K562 (cell line): ENCODE data around the gene LAMB4. TPM values are rescaled to one million over a fixed set of nuclear protein-coding genes. Genes with fewer than 3 reads are reported as not detected.
A peak's percentile ranks its signal among the peaks of the same experiment; 100 is the strongest.

ENCODE experiments used
- ATAC-seq: fragments of 200-7000 bp; cut with Tn5 transposase; 3 replicates; pipeline ENCODE4 v1.9.1; 2020; ENCODE audit warnings: moderate library complexity
- BruUV-seq: library from RNA; stranded (reverse); fragments of 400-500 nt; replicated peaks from 2 replicates; lab custom pipeline; 2021; lab: Mats Ljungman, UMichigan
- CTCF ChIA-PET: fragments of 300-600 bp; formaldehyde crosslinking; extraction: SDS; loops from one replicate; lab custom pipeline; 2021; ENCODE audit warnings: low intra/inter-chr PET ratio; lab: Yijun Ruan, JAX
- POLR2A ChIA-PET: fragments of 300-600, 350-650 bp; sonication (Branson Sonifier 250); formaldehyde crosslinking; extraction: SDS; loops from one replicate; lab custom pipeline; 2021; ENCODE audit warnings: antibody characterized with exemption, inconsistent platforms; lab: Yijun Ruan, JAX
- DNase-seq, 4 experiments: peaks; one replicate each; pipeline versions ENCODE4 v3.0.0 to v3.0.0-alpha.2; 2011 to 2018; ENCODE audit warnings: low spot score in 3 of 4, mixed read lengths in 3 of 4; ENCODE audit errors: extremely low read depth in 1 of 4
- FAIRE-seq: peaks from 2 replicates; lab custom pipeline; 2011; peaks lifted over from hg19 to GRCh38; lab: Jason Lieb, UNC
- H2AFZ ChIP-seq: 2 replicates; pipeline ENCODE4 v1.6.0; 2011; ENCODE audit warnings: low read depth, low read length, control low read depth, inconsistent platforms
- H3K27ac ChIP-seq: fragments of 200-600 bp; 3 replicates; pipeline ENCODE4 v1.8.0; 2011; ENCODE audit warnings: low read depth, mild to moderate bottlenecking, control low read depth, inconsistent platforms, low read length, moderate library complexity, mixed read lengths; ENCODE audit errors: extremely low read depth
- H3K27me3 ChIP-seq, 2 experiments: fragments of 300-600 bp in 1 of 2; 2 replicates in 1 of 2; 3 replicates in 1 of 2; pipeline versions ENCODE4 v1.6.0 to v1.8.0; 2011; ENCODE audit warnings: inconsistent platforms in 2 of 2, low read length in 2 of 2, mild to moderate bottlenecking in 1 of 2, mixed read lengths in 1 of 2, moderate library complexity in 1 of 2; ENCODE audit not compliant: control insufficient read depth in 2 of 2, insufficient read depth in 2 of 2
- H3K36me3 ChIP-seq: fragments of 300-600 bp; 3 replicates; pipeline ENCODE4 v1.8.0; 2011; ENCODE audit warnings: mild to moderate bottlenecking, low read length, inconsistent platforms; ENCODE audit not compliant: control insufficient read depth, insufficient read depth
- H3K4me1 ChIP-seq, 2 experiments: fragments of 200-600 bp in 1 of 2; replicated peaks in 1 of 2; 2 replicates in 1 of 2; 3 replicates in 1 of 2; pipeline versions ENCODE4 v1.5.1 to v1.8.0; 2011; ENCODE audit warnings: inconsistent platforms in 2 of 2, low read length in 2 of 2, mild to moderate bottlenecking in 1 of 2, mixed read lengths in 1 of 2, moderate library complexity in 1 of 2; ENCODE audit not compliant: control insufficient read depth in 2 of 2, insufficient read depth in 2 of 2
- H3K4me2 ChIP-seq: 2 replicates; pipeline ENCODE4 v1.6.1; 2011; ENCODE audit warnings: low read length, control low read depth, inconsistent platforms, mixed read lengths; ENCODE audit not compliant: insufficient read depth
- H3K4me3 ChIP-seq: fragments of 200-600 bp; sonication (generic), shearing (Covaris generic); 2 replicates; pipeline ENCODE4 v1.5.1; 2016; ENCODE audit warnings: control low read depth, inconsistent platforms
- H3K79me2 ChIP-seq: fragments of 200-600 bp; 3 replicates; pipeline ENCODE4 v1.8.0; 2011; ENCODE audit warnings: low read length, inconsistent platforms; ENCODE audit not compliant: control insufficient read depth, insufficient read depth
- H3K9ac ChIP-seq, 2 experiments: 2 replicates each; pipeline versions ENCODE4 v1.6.0 to v1.6.1; 2011; ENCODE audit warnings: low read depth in 2 of 2, low read length in 2 of 2, control low read depth in 1 of 2, inconsistent platforms in 1 of 2, mild to moderate bottlenecking in 1 of 2, mixed read lengths in 1 of 2; ENCODE audit not compliant: insufficient read depth in 1 of 2
- H3K9me1 ChIP-seq: one replicate; pipeline ENCODE4 v1.6.0; 2011; ENCODE audit warnings: inconsistent platforms, mild to moderate bottlenecking, low read length, moderate library complexity; ENCODE audit not compliant: control insufficient read depth, insufficient read depth
- H3K9me3 ChIP-seq: replicated peaks from 2 replicates; pipeline ENCODE4 v1.5.1; 2011; ENCODE audit warnings: low read depth, low read length, inconsistent platforms; ENCODE audit not compliant: control insufficient read depth, insufficient read depth
- H4K20me1 ChIP-seq: replicated peaks from 2 replicates; pipeline ENCODE4 v1.6.1; 2011; ENCODE audit warnings: low read length, inconsistent platforms, mixed read lengths; ENCODE audit not compliant: control insufficient read depth, insufficient read depth
- EGR1 ChIP-seq: fragments of 450-650 bp; conservative IDR thresholded peaks from 2 replicates; pipeline ENCODE4 v1.6.1; 2017; ENCODE audit warnings: mild to moderate bottlenecking
- ESRRA ChIP-seq: fragments of 450-650 bp; IDR thresholded peaks from 2 replicates; pipeline ENCODE4 v1.6.1; 2014; ENCODE audit warnings: low read depth, mild to moderate bottlenecking, moderate library complexity, borderline replicate concordance
- KDM4B ChIP-seq, 2 experiments: fragments of 450-650 bp in 1 of 2; sonication (generic) in 1 of 2; IDR thresholded peaks; 2 replicates each; pipeline ENCODE4 v1.6.1; 2016 to 2017; ENCODE audit warnings: borderline replicate concordance in 2 of 2, antibody characterized with exemption in 1 of 2, low read depth in 1 of 2, mild to moderate bottlenecking in 1 of 2
- PCBP2 ChIP-seq: fragments of 200-400 bp; formaldehyde crosslinking; IDR thresholded peaks from 2 replicates; pipeline ENCODE4 v1.6.1; 2018; ENCODE audit warnings: low read length, low read depth, mild to moderate bottlenecking, moderate library complexity; ENCODE audit not compliant: poor library complexity, severe bottlenecking
- RFX7 ChIP-seq: fragments of 250-450 bp; sonication (Bioruptor Pico); IDR thresholded peaks from 2 replicates; pipeline ENCODE4 v1.5.1; 2021; ENCODE audit warnings: mild to moderate bottlenecking
- TCFL5 ChIP-seq: fragments of 250-450 bp; sonication (Bioruptor Pico); conservative IDR thresholded peaks from 2 replicates; pipeline ENCODE4 v1.6.1; 2021; ENCODE audit warnings: mild to moderate bottlenecking, moderate library complexity, matching md5 sums
- USF1 ChIP-seq: sonication (generic); formaldehyde crosslinking; IDR thresholded peaks from 2 replicates; pipeline ENCODE4 v1.9.0; 2022; ENCODE audit warnings: mild to moderate bottlenecking, missing genetic modification reagents
- ZFX ChIP-seq: sonication (generic); formaldehyde crosslinking; IDR thresholded peaks from 2 replicates; pipeline ENCODE4 v1.8.0; 2022; ENCODE audit warnings: mild to moderate bottlenecking, missing genetic modification reagents, moderate library complexity
- WGBS: fragments of 100-300 bp; shearing (Covaris generic); methylation state at CpG from one replicate; pipeline ENCODE4 v1.1.6; 2016; ENCODE audit warnings: low coverage, mixed read lengths; ENCODE audit not compliant: insufficient coverage; ENCODE audit errors: missing lambda C conversion rate; 5-methylcytosine and 5-hydroxymethylcytosine counted together
- in situ Hi-C: fragments of 300-500 bp; cut with MboI; formaldehyde crosslinking; loops from 4 replicates; pipeline ENCODE4 v1.15.0; 2018; ENCODE audit warnings: inconsistent platforms, mixed read lengths
- intact Hi-C: fragments of 100-400 bp; cut with micrococcal nuclease; formaldehyde crosslinking; loops from 2 replicates; pipeline ENCODE4 v1.14.2; 2022
- polyA plus RNA-seq, 8 experiments: library from polyadenylated mRNA; depleted of rRNA in 4 of 8; stranded (reverse) in 5 of 8; unstranded in 3 of 8; fragments of >200 nt; fragmentation: Nextera tagmentation in 2 of 8; fragmentation: Illumina TruSeq in 1 of 8; extraction: Ambion mirVana in 2 of 8; extraction: Trizol in 1 of 8; gene quantifications; 2 replicates each; pipeline versions ENCODE4 v1.2.1 to v1.2.3, GENCODE V29; 2011 to 2014; ENCODE audit warnings: inconsistent platforms in 1 of 8, missing spikeins in 1 of 8
- total RNA-seq, 7 experiments: library from RNA; depleted of rRNA in 6 of 7; stranded (reverse); fragments of >200 nt in 6 of 7; fragmentation: Illumina TruSeq in 2 of 7; extraction: Trizol in 2 of 7; gene quantifications; 2 replicates each; pipeline versions ENCODE4 v1.2.1 to v1.2.3, GENCODE V29; 2011 to 2021; ENCODE audit warnings: low replicate concordance in 1 of 7
- TF ChIP-seq, protein P1 (sequence below): fragments of 450-650 bp; IDR thresholded peaks from 2 replicates; pipeline ENCODE4 v1.6.1; 2016
- TF ChIP-seq, protein P2 (sequence below): sonication (generic); formaldehyde crosslinking; IDR thresholded peaks from 2 replicates; pipeline ENCODE4 v1.8.0; 2023; ENCODE audit warnings: mild to moderate bottlenecking, missing genetic modification reagents
- TF ChIP-seq, protein P3 (sequence below): sonication (generic); formaldehyde crosslinking; IDR thresholded peaks from 2 replicates; pipeline ENCODE4 v1.9.0; 2022; ENCODE audit warnings: mild to moderate bottlenecking, missing genetic modification reagents
- TF ChIP-seq, protein P4 (sequence below): IDR thresholded peaks from 2 replicates; pipeline ENCODE4 v1.6.1; 2011; ENCODE audit warnings: borderline replicate concordance, low read depth, mild to moderate bottlenecking, moderate library complexity, low read length; ENCODE audit not compliant: insufficient read depth, poor library complexity, severe bottlenecking

Gene LAMB4
- total and polyA plus RNA-seq, 9 of the 15 experiments (the other 6 are each of a cell fraction or from before 2014, with no cell fraction given), result 0.06 to 0.13 (median 0.07) TPM; not detected in 6

DNA sequence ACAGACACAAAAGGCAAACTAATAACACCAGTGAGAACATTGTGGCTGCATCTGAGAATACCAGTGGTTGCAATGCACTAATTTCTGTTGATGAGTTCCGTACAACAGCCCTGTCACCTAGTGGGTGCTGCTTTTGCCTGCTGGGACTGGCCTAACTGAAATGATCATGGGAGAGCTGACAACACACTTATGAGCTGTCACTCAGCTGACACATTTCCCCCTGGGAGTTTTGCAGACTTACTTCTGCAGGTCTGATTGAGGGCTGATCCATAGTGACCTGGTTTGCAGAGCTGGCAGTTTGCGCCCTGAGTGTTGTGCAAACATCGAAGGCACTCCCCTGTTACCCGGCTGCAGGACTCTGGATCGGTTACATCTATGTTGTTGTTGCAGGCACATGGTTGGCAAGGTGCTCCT is 66.6 kb downstream of the LAMB4 start (continued):
- TF ChIP-seq, protein P1, sequence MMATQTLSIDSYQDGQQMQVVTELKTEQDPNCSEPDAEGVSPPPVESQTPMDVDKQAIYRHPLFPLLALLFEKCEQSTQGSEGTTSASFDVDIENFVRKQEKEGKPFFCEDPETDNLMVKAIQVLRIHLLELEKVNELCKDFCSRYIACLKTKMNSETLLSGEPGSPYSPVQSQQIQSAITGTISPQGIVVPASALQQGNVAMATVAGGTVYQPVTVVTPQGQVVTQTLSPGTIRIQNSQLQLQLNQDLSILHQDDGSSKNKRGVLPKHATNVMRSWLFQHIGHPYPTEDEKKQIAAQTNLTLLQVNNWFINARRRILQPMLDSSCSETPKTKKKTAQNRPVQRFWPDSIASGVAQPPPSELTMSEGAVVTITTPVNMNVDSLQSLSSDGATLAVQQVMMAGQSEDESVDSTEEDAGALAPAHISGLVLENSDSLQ, result peak; percentile 90
- no peak for TF ChIP-seq EGR1
- TF ChIP-seq, protein P2, sequence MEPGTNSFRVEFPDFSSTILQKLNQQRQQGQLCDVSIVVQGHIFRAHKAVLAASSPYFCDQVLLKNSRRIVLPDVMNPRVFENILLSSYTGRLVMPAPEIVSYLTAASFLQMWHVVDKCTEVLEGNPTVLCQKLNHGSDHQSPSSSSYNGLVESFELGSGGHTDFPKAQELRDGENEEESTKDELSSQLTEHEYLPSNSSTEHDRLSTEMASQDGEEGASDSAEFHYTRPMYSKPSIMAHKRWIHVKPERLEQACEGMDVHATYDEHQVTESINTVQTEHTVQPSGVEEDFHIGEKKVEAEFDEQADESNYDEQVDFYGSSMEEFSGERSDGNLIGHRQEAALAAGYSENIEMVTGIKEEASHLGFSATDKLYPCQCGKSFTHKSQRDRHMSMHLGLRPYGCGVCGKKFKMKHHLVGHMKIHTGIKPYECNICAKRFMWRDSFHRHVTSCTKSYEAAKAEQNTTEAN, result no peak
- no peak for TF ChIP-seq KDM4B (IDR thresholded peaks at IDR 0.05; ENCODE audit: borderline replicate concordance in 2 of 2, low read depth in 1 of 2)
- TF ChIP-seq RFX7 (CRISPR knock-in tag), result no peak

DNA sequence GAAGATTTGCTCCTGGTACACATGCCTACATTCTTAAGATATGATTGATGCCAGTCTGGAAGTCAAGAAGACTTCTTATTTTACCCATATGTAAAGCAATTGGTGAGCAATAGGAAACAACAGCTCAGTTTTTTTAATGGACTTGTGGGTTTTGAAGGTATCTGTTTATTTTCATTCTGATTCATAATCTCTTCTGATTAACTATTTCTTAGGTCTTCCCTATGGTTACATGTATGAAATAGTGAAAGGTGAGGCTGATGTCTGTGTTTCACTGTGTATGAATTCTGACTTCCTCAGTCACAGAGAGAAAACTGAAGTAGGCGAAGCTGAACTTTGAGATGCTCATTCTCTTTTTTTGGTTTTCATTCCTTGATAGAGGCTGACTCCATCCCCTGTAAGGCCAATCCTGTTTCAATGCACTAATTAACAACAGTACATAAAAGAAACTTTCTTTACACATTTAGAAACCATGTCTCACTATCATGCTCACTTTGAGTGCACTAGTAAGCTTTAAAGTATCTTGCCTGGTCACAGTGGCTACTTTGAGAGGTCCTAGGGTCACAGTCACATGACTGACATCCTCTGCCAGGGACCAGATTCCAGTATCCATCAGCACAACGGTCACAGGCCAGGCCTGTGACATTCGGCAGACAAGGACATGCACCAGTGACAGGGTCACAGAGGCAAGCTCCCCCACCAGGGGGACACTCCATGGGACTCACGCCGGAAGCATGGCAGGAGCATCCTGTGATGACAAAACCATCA is 67.7 kb downstream of the LAMB4 start:
- in situ Hi-C loops (no loop called here), intact Hi-C loops (no loop called here)
- POLR2A ChIA-PET, result interaction anchor here (1.4 kb wide), 1 partner anchor 10 kb away, joined by 5 read pairs; no protein-coding TSS in a partner anchor
- peak overlapping the region; percentile 29; the same call in 1 of the 2 replicates for H2AFZ ChIP-seq
- DNase-seq, result no peak
- no peaks in the 10 kb centered on the region for H4K20me1 ChIP-seq
- no peaks in the 10 kb centered on the region for H3K9me1 ChIP-seq
- BruUV-seq, result no TSS peak
- no peak for FAIRE-seq
- no peak overlapping the region for H3K4me3 ChIP-seq
- no peaks in the 10 kb centered on the region for H3K9me3 ChIP-seq
- no peaks in the 10 kb centered on the region for H3K79me2 ChIP-seq
- WGBS, result 42% methylated on average over 5 of the region's 5 CpGs
- H3K4me1 ChIP-seq, result peaks cover 0 to 13% of the 10 kb centered on the region in 2 experiments; a peak in 3 of 5 replicates
- CTCF ChIA-PET, result no interaction called here
- ATAC-seq, result peak; percentile 65
- no peak overlapping the region for H3K27ac ChIP-seq
- no peaks in the 10 kb centered on the region for H3K27me3 ChIP-seq
- no peaks in the 10 kb centered on the region for H3K36me3 ChIP-seq
- H3K9ac ChIP-seq, result no peak overlapping the region
- H3K4me2 ChIP-seq, result no peak overlapping the region
- TF ChIP-seq, protein P3, sequence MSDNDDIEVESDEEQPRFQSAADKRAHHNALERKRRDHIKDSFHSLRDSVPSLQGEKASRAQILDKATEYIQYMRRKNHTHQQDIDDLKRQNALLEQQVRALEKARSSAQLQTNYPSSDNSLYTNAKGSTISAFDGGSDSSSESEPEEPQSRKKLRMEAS, result 0 out of 2 replicates have a peak, but pooled peaks have one; percentile 18
- peak; percentile 40 for TF ChIP-seq USF1 (CRISPR knock-in tag)
- 0 out of 2 replicates have a peak, but pooled peaks have one; percentile 44 for TF ChIP-seq ESRRA
- no peak for TF ChIP-seq ZFX
- no peak for TF ChIP-seq TCFL5
- TF ChIP-seq PCBP2, result no peak
- TF ChIP-seq, protein P4, sequence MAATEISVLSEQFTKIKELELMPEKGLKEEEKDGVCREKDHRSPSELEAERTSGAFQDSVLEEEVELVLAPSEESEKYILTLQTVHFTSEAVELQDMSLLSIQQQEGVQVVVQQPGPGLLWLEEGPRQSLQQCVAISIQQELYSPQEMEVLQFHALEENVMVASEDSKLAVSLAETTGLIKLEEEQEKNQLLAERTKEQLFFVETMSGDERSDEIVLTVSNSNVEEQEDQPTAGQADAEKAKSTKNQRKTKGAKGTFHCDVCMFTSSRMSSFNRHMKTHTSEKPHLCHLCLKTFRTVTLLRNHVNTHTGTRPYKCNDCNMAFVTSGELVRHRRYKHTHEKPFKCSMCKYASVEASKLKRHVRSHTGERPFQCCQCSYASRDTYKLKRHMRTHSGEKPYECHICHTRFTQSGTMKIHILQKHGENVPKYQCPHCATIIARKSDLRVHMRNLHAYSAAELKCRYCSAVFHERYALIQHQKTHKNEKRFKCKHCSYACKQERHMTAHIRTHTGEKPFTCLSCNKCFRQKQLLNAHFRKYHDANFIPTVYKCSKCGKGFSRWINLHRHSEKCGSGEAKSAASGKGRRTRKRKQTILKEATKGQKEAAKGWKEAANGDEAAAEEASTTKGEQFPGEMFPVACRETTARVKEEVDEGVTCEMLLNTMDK, result peak; percentile 28
